ENCODE results near the gene DCAF12. TPM values are rescaled to one million over a fixed set of nuclear protein-coding genes. Genes with fewer than 3 reads are reported as not detected.

DCAF12 gene
- total RNA-seq, 1 experiment from 2014 or later, result 38.3 TPM

- Histone ChIP-seq H3K4me1 (ENCODE audit: control insufficient read depth, insufficient read depth, low read length) (no peaks in the 10 kb centered on the region), H3K27me3 (ENCODE audit: control insufficient read depth, insufficient read depth, low read length) (no peaks in the 10 kb centered on the region), H3K27ac (ENCODE audit: low read length) (no peak overlapping the region), H3K4me3 (ENCODE audit: low read depth in 2 of 2, low read length in 2 of 2) (no peak overlapping the region), H3K36me3 (ENCODE audit: control insufficient read depth, insufficient read depth, low read length) (no peaks in the 10 kb centered on the region), H3K9me3 (ENCODE audit: control insufficient read depth, insufficient read depth, low read depth, low read length) (no peaks in the 10 kb centered on the region)
- ATAC-seq, result no peak
- ChIA-PET POLR2A (no interaction called here), CTCF (no interaction called here)
- BruUV-seq (replicated peaks), result no TSS peak
- TF ChIP-seq POLR2AphosphoS5 (IDR thresholded peaks at IDR 0.05; ENCODE audit: low read depth, low read length) (no peak), CTCF (IDR thresholded peaks at IDR 0.05) (no peak), REST (IDR thresholded peaks at IDR 0.05; ENCODE audit: insufficient read depth in 1 of 2, low read depth in 2 of 2, low read length in 1 of 2) (no peak), SIN3A (IDR thresholded peaks at IDR 0.05; ENCODE audit: borderline replicate concordance, insufficient read depth, low read depth, low read length) (no peak), TCF7L2 (IDR thresholded peaks at IDR 0.05; ENCODE audit: low read depth, low read length) (no peak)
- DNase-seq (ENCODE audit: low read depth, low spot score), result peak; percentile 42
- intact Hi-C loops (cut with micrococcal nuclease; ENCODE audit: unreplicated experiment) (no loop called here), in situ Hi-C loops (cut with HindIII; ENCODE audit: low pct_unique_long_range_greater_than_20kb, low sequenced_read_pairs) (no loop called here)
Observed at GRCh38 chr9:34079181-34079580, 47.3 kb downstream of the DCAF12 start.

- POLR2A ChIA-PET, result interaction anchor here (0.5 to 0.7 kb wide), 2 partner anchors 75 to 249 kb away, joined by 3 read pairs; no protein-coding TSS in a partner anchor
- H3K27ac ChIP-seq (ENCODE audit: low read length), result peak overlapping the region; percentile 27
- CTCF ChIA-PET, result interaction anchor here (0.6 to 1.9 kb wide), 5 partner anchors 31 to 181 kb away, joined by 3 to 22 read pairs (median 7); no protein-coding TSS in a partner anchor
- intact Hi-C loops (cut with micrococcal nuclease; ENCODE audit: unreplicated experiment), result loop anchor here (5.0 kb wide), 3 partner anchors 49 to 261 kb away; no protein-coding TSS in a partner anchor
- H3K27me3 ChIP-seq (ENCODE audit: control insufficient read depth, insufficient read depth, low read length), result no peaks in the 10 kb centered on the region
- no peak for ATAC-seq
- in situ Hi-C loops (cut with HindIII; ENCODE audit: low pct_unique_long_range_greater_than_20kb, low sequenced_read_pairs), result no loop called here
- H3K36me3 ChIP-seq (ENCODE audit: control insufficient read depth, insufficient read depth, low read length), result no peaks in the 10 kb centered on the region
- no peak for DNase-seq (ENCODE audit: low read depth, low spot score)
- no peak overlapping the region for H3K4me3 ChIP-seq (ENCODE audit: low read depth in 2 of 2, low read length in 2 of 2)
- BruUV-seq (replicated peaks), result no TSS peak
- H3K9me3 ChIP-seq (ENCODE audit: control insufficient read depth, insufficient read depth, low read depth, low read length), result no peaks in the 10 kb centered on the region
- H3K4me1 ChIP-seq (ENCODE audit: control insufficient read depth, insufficient read depth, low read length), result 0 out of 2 replicates have a peak, but pooled peaks cover 6% of the 10 kb centered on the region
- TF ChIP-seq CTCF (IDR thresholded peaks at IDR 0.05) (no peak), TCF7L2 (IDR thresholded peaks at IDR 0.05; ENCODE audit: low read depth, low read length) (no peak), REST (IDR thresholded peaks at IDR 0.05; ENCODE audit: insufficient read depth in 1 of 2, low read depth in 2 of 2, low read length in 1 of 2) (no peak), POLR2AphosphoS5 (IDR thresholded peaks at IDR 0.05; ENCODE audit: low read depth, low read length) (no peak), SIN3A (IDR thresholded peaks at IDR 0.05; ENCODE audit: borderline replicate concordance, insufficient read depth, low read depth, low read length) (no peak)
Observed at GRCh38 chr9:34072868-34073590, 53.5 kb downstream of the DCAF12 start.

Measured in Panc1 (cell line).